ENCODE data around the gene UBQLN2. TPM values are rescaled to one million over a fixed set of nuclear protein-coding genes. Genes with fewer than 3 reads are reported as not detected.

The UBQLN2 gene
- total RNA-seq, 1 experiment from 2014 or later = 9.6 TPM

Other genes starting within 250 kb of the UBQLN2 start
- gene NBDY, start 165.6 kb downstream of the UBQLN2 start, total RNA-seq (2014; rRNA removed; shearing (Covaris generic)) = 7.7 and 12.8 TPM in 2 replicates